ENCODE data around the gene TMEM165.
A peak's percentile ranks its signal among the peaks of the same experiment; 100 is the strongest.

Gene TMEM165

GRCh38 chr4:55367084-55367722 lies 28.6 kb upstream of the TMEM165 start:
- no peak for DNase-seq (ENCODE audit: low read depth)

GRCh38 chr4:55369968-55370367 lies 25.8 kb upstream of the TMEM165 start:
- DNase-seq (ENCODE audit: low read depth): no peak

- no peak for DNase-seq (ENCODE audit: low read depth)
Observed at GRCh38 chr4:55372259-55372658, 23.5 kb upstream of the TMEM165 start.

- DNase-seq (ENCODE audit: low read depth): no peak
Observed at GRCh38 chr4:55373461-55373860, 22.3 kb upstream of the TMEM165 start.

GRCh38 chr4:55376698-55377097 lies 19.1 kb upstream of the TMEM165 start:
- DNase-seq (ENCODE audit: low read depth): no peak

- no peak for DNase-seq (ENCODE audit: low read depth)
Observed at GRCh38 chr4:55378617-55379467, 16.9 kb upstream of the TMEM165 start.

GRCh38 chr4:55380576-55380975 lies 15.2 kb upstream of the TMEM165 start:
- no peak for DNase-seq (ENCODE audit: low read depth)

- DNase-seq (ENCODE audit: low read depth): no peak
Observed at GRCh38 chr4:55381502-55381901, 14.3 kb upstream of the TMEM165 start.

GRCh38 chr4:55382488-55383003 lies 13.2 kb upstream of the TMEM165 start:
- DNase-seq (ENCODE audit: low read depth): no peak

- no peak for DNase-seq (ENCODE audit: low read depth)
Observed at GRCh38 chr4:55385201-55385649, 10.5 kb upstream of the TMEM165 start.

- no peak for DNase-seq (ENCODE audit: low read depth)
Observed at GRCh38 chr4:55386073-55386472, 9.7 kb upstream of the TMEM165 start.

GRCh38 chr4:55386840-55387239 lies 8.9 kb upstream of the TMEM165 start:
- DNase-seq (ENCODE audit: low read depth): no peak

- DNase-seq (ENCODE audit: low read depth): no peak
Observed at GRCh38 chr4:55393461-55394320, 2.1 kb upstream of the TMEM165 start.

- no peak for DNase-seq (ENCODE audit: low read depth)
Observed at GRCh38 chr4:55395218-55395528, 584 bp upstream of the TMEM165 start.

- peak; percentile 3 for DNase-seq (ENCODE audit: low read depth)
Observed at GRCh38 chr4:55396308-55397125, 760 bp downstream of the TMEM165 start.

- no peak for DNase-seq (ENCODE audit: low read depth)
Observed at GRCh38 chr4:55397126-55397436, 1.3 kb downstream of the TMEM165 start.

GRCh38 chr4:55397520-55398321 lies 2.0 kb downstream of the TMEM165 start:
- DNase-seq (ENCODE audit: low read depth): no peak

GRCh38 chr4:55398461-55398860 lies 2.7 kb downstream of the TMEM165 start:
- no peak for DNase-seq (ENCODE audit: low read depth)

- DNase-seq (ENCODE audit: low read depth): no peak
Observed at GRCh38 chr4:55398966-55399365, 3.2 kb downstream of the TMEM165 start.

GRCh38 chr4:55399581-55399980 lies 3.8 kb downstream of the TMEM165 start:
- DNase-seq (ENCODE audit: low read depth): no peak

- no peak for DNase-seq (ENCODE audit: low read depth)
Observed at GRCh38 chr4:55405073-55405472, 9.3 kb downstream of the TMEM165 start.

All from activated T-helper 1 cell treated with Interleukin-2 at 50 U/mL for 16 hours (primary cell).